Neuron (in vitro differentiated cells): ENCODE results near the gene CNTD1.
"Not testable (repeated sequence)": the region's sequence is repeated elsewhere in the genome, so short reads cannot be mapped to it uniquely, and the experiment has no call there.

Source experiments
- H2AFZ ChIP-seq: one replicate; pipeline ENCODE4 v1.6.1; 2013; ENCODE audit warnings: low read depth, mild to moderate bottlenecking, inconsistent platforms, low read length, moderate library complexity
- H3K27me3 ChIP-seq: one replicate; pipeline ENCODE4 v1.6.1; 2013; ENCODE audit warnings: low read length; ENCODE audit not compliant: insufficient read depth
- H3K36me3 ChIP-seq: one replicate; pipeline ENCODE4 v1.6.1; 2013; ENCODE audit warnings: low read length; ENCODE audit not compliant: insufficient read depth
- H3K4me1 ChIP-seq: one replicate; pipeline ENCODE4 v1.6.1; 2013; ENCODE audit warnings: low read length; ENCODE audit not compliant: insufficient read depth
- H3K4me3 ChIP-seq: 2 replicates; pipeline ENCODE4 v1.5.1; 2013; ENCODE audit warnings: mild to moderate bottlenecking, low read length, moderate library complexity
- H3K9me3 ChIP-seq: one replicate; pipeline ENCODE4 v1.6.1; 2013; ENCODE audit warnings: low read length

Gene CNTD1

GRCh38 chr17:42769964-42770363 lies 28.7 kb upstream of the CNTD1 start:
- H2AFZ ChIP-seq, H3K4me3 ChIP-seq, H3K9me3 ChIP-seq, H3K27me3 ChIP-seq, H3K36me3 ChIP-seq: not testable (repeated sequence)
- H3K4me1 ChIP-seq, result peaks cover 13% of the 10 kb centered on the region

DNA sequence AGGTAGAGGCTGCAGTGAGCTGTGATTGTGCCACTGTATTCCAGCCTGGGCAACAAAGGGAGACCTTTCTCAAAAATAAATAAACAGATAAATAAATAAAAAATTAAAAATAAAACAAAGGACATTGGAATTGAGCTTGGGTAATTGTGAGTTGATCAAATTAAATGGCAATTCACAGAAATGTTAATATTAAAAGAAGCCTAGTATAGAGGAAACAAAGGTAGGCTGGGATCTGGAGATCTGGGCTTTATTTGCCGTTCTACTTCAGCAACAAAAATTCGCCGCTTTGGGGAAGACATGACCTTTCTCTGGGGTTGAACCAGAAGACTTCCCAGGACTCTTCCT lies 25.7 kb upstream of the CNTD1 start:
- H3K9me3 ChIP-seq, result no peaks in the 10 kb centered on the region
- peaks cover 18% of the 10 kb centered on the region for H3K36me3 ChIP-seq
- no peaks in the 10 kb centered on the region for H3K27me3 ChIP-seq
- peaks cover 13% of the 10 kb centered on the region for H3K4me1 ChIP-seq
- H3K4me3 ChIP-seq, result peak overlapping the region; percentile 82
- peak overlapping the region; percentile 50 for H2AFZ ChIP-seq

DNA sequence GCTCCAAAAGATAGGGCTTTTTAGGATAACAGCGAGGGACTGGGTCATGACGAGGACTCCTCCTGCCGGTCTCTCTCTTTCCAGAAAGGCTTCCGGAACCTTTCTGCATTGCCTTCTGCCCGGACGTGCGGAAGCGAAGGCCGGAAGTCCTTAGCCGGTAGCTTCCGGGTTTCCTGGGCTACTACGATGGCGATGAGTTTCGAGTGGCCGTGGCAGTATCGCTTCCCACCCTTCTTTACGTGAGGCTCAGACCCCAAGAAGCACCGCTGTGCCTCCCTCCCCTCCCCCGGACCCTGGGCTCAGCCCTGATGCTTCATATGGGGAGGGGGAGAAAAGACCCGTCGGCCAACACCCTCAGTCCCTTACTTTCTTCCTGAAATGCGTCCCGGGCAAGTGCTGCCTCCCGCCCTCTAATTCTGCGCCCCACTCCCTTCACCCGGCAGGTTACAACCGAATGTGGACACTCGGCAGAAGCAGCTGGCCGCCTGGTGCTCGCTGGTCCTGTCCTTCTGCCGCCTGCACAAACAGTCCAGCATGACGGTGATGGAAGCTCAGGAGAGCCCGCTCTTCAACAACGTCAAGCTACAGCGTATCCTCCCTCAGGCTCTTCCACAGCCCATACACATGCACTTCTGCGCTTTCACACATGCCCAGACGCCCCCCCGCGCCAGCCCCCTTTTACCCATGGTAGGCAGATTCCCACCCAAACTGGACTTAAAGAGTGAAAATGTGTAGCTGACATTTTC lies 25.2 kb upstream of the CNTD1 start, which contains the start of gene VPS25:
TSS of gene VPS25 (plus strand) at position 160 of the 746 bp plus-strand sequence. CDS start at position 187, 27 bp downstream.
- H3K4me3 ChIP-seq, result peak within 1 kb of the TSS; percentile 82
- H2AFZ ChIP-seq, result peak within 1 kb of the TSS; percentile 50
- H3K9me3 ChIP-seq, result no peaks in the 10 kb centered on the region
- peaks cover 22% of the 10 kb centered on the region for H3K36me3 ChIP-seq
- H3K4me1 ChIP-seq, result peaks cover 13% of the 10 kb centered on the region
- H3K27me3 ChIP-seq, result no peaks in the 10 kb centered on the region

DNA sequence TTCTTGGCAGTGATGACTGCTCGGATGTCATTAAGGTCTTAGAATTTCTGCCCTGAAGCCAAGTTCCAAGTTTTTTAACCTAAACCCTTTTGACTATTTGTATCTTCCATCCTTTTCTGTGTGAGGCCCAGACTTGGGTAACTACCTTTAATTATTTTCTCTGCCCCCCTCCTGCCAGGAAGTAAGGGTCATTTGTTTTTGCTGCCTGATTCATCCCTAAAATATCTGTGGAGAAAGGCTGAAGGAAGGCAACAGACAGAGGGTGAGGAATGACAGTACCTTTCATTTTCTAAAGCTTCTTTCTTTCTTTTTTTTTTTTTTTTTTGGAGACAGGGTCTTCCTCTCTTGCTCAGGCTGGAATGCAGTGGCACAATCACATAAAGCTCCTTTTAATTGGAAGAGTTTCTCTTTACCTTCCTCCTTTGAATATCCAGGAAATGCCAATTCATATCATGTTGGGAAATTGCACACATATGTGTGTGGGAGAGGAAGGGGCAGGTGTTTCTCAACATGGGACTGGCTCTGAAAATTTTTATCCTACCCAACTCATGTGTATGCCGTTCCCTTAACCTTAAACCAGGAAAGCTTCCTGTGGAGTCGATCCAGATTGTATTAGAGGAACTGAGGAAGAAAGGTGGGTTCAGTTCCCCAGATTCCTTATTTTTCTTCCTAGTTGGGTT lies 24.5 kb upstream of the CNTD1 start:
- H3K27me3 ChIP-seq, result no peaks in the 10 kb centered on the region
- H3K4me3 ChIP-seq, result peak overlapping the region; percentile 82
- H3K9me3 ChIP-seq, result no peaks in the 10 kb centered on the region
- peaks cover 13% of the 10 kb centered on the region for H3K4me1 ChIP-seq
- H2AFZ ChIP-seq, result no peak overlapping the region
- peaks cover 29% of the 10 kb centered on the region for H3K36me3 ChIP-seq

GRCh38 chr17:42775534-42776098 lies 23.0 kb upstream of the CNTD1 start:
- H3K27me3 ChIP-seq, result no peaks in the 10 kb centered on the region
- no peak overlapping the region for H2AFZ ChIP-seq
- H3K9me3 ChIP-seq, result no peaks in the 10 kb centered on the region
- H3K4me3 ChIP-seq, result no peak overlapping the region
- H3K36me3 ChIP-seq, result peaks cover 33% of the 10 kb centered on the region
- peaks cover 13% of the 10 kb centered on the region for H3K4me1 ChIP-seq

DNA sequence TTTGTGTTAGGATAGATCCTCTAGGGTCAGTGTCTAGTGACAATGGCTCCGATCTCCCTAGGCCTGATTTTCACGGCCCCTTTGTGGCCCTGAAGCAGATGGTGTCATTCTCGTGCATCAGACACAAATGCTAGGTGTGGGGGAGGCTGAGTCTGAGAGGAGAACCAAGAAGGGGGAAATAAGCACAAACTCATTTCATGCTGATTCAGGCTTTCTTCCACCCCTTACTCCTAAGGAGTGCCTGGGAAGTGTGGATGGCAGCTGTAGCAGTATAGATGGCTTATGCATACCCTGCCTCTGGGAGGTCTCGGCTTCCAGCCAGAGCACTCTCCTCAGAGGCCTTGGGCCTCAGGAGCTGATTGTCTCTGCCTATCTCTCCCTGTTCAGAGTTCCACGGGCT lies 20.1 kb upstream of the CNTD1 start:
- Histone ChIP-seq H3K36me3 (peaks cover 33% of the 10 kb centered on the region), H3K4me3 (no peak overlapping the region), H3K9me3 (no peaks in the 10 kb centered on the region), H3K4me1 (peaks cover 11% of the 10 kb centered on the region), H2AFZ (no peak overlapping the region), H3K27me3 (no peaks in the 10 kb centered on the region)

- peaks cover 33% of the 10 kb centered on the region for H3K36me3 ChIP-seq
- no peaks in the 10 kb centered on the region for H3K27me3 ChIP-seq
- H2AFZ ChIP-seq, result no peak overlapping the region
- H3K9me3 ChIP-seq, result no peaks in the 10 kb centered on the region
- no peak overlapping the region for H3K4me3 ChIP-seq
- H3K4me1 ChIP-seq, result peaks cover 3% of the 10 kb centered on the region
These were observed 19.2 kb upstream of the CNTD1 start for GRCh38 chr17:42779304-42779935.

- no peak within 1 kb of the TSS for H2AFZ ChIP-seq
- H3K36me3 ChIP-seq, result peaks cover 32% of the 10 kb centered on the region
- no peak within 1 kb of the TSS for H3K4me3 ChIP-seq
- H3K27me3 ChIP-seq, result no peaks in the 10 kb centered on the region
- H3K4me1 ChIP-seq, result no peaks in the 10 kb centered on the region
- H3K9me3 ChIP-seq, result no peaks in the 10 kb centered on the region
These were observed 18.5 kb upstream of the CNTD1 start, which contains the start of gene WNK4 for GRCh38 chr17:42779936-42780850. Gene WNK4, plus strand, starts transcription at chr17:42780610. Its CDS starts 89 bp downstream, at chr17:42780699.

GRCh38 chr17:42780851-42781638 lies 17.6 kb upstream of the CNTD1 start:
- Histone ChIP-seq H3K27me3 (no peaks in the 10 kb centered on the region), H3K36me3 (peaks cover 24% of the 10 kb centered on the region), H3K9me3 (no peaks in the 10 kb centered on the region), H2AFZ (no peak overlapping the region), H3K4me1 (no peaks in the 10 kb centered on the region), H3K4me3 (no peak overlapping the region)

DNA sequence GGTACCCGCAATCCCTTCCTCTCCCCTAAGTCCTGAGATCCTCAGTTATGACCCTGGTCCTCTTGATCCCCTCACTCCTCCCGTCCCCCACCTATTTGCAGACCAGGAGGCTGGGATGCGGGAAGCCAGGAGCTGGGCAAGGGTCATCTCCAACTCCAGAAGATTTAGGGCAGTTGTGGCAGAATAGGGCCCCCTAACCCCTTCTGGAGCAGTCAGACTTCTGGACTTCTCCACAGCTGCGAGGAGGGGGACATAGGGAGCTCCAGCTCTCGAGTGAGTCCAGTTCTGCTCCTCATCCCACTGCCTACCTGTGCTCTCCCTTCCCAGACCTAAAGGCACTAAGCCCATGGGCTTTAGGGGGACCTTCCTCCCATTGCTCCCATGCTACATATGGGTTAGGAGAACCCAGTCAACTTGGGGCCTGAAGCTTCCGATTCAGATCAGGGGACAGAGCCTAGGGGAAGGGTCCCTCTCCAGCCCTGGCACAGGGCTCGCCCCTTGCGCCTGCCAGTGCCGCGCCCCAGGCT lies 17.0 kb upstream of the CNTD1 start:
- no peak overlapping the region for H3K4me3 ChIP-seq
- no peak overlapping the region for H2AFZ ChIP-seq
- H3K27me3 ChIP-seq, result no peaks in the 10 kb centered on the region
- peaks cover 21% of the 10 kb centered on the region for H3K36me3 ChIP-seq
- no peaks in the 10 kb centered on the region for H3K9me3 ChIP-seq
- no peaks in the 10 kb centered on the region for H3K4me1 ChIP-seq

GRCh38 chr17:42782166-42783061 lies 16.2 kb upstream of the CNTD1 start:
- Histone ChIP-seq H3K4me3 (no peak overlapping the region), H3K27me3 (no peaks in the 10 kb centered on the region), H2AFZ (no peak overlapping the region), H3K4me1 (no peaks in the 10 kb centered on the region), H3K36me3 (peaks cover 20% of the 10 kb centered on the region), H3K9me3 (no peaks in the 10 kb centered on the region)
